ENCODE data around the gene RNF138. TPM values are rescaled to one million over a fixed set of nuclear protein-coding genes. Genes with fewer than 3 reads are reported as not detected.

Gene RNF138
- total and polyA plus RNA-seq, 8 donors = 24.7 to 57.9 (median 51.2) TPM

DNA sequence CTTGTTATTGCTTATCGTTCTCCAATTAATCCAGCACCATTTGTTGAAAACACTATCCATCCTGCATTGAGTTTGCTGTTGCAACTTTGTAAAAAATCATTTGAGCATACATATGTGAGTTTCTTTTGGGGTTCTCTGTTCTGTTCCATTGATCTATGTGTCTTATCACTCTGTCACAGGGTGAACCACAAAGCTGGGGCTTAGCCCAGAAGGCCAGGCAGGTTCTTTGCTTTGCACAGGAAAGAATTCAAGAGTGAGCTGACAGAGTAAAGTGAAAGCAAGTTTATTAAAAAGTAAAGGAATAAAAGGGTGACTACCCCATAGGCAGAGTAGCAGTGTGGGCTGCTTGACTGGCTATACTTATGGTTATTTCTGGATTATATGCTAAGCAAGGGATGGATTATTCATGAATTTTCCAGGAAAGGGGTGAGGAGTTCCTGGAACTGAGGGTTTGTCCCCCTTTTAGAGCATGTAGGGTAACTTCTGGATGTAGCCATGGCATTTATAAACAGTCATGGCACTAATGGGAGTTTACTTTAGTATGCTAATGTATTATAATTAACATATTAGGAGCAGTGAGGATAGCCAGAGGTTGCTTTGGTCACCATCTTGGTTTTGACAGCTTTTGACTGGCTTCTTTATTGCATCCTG lies 46.8 kb downstream of the RNF138 start:
- TF ChIP-seq, protein P1, sequence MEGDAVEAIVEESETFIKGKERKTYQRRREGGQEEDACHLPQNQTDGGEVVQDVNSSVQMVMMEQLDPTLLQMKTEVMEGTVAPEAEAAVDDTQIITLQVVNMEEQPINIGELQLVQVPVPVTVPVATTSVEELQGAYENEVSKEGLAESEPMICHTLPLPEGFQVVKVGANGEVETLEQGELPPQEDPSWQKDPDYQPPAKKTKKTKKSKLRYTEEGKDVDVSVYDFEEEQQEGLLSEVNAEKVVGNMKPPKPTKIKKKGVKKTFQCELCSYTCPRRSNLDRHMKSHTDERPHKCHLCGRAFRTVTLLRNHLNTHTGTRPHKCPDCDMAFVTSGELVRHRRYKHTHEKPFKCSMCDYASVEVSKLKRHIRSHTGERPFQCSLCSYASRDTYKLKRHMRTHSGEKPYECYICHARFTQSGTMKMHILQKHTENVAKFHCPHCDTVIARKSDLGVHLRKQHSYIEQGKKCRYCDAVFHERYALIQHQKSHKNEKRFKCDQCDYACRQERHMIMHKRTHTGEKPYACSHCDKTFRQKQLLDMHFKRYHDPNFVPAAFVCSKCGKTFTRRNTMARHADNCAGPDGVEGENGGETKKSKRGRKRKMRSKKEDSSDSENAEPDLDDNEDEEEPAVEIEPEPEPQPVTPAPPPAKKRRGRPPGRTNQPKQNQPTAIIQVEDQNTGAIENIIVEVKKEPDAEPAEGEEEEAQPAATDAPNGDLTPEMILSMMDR (IDR thresholded peaks at IDR 0.05) = no peak
- H3K27me3 ChIP-seq = no peaks in the 10 kb centered on the region
- DNase-seq (no peak), ATAC-seq (no peak)
- no peak overlapping the region for H3K4me3 ChIP-seq
- peaks cover 0 to 5% of the 10 kb centered on the region in 2 donors for H3K36me3 ChIP-seq
- H3K9me3 ChIP-seq = no peaks in the 10 kb centered on the region
- no peaks in the 10 kb centered on the region for H3K4me1 ChIP-seq
- H3K27ac ChIP-seq = no peak overlapping the region
- intact Hi-C loops (cut with DNase I) = no loop called here

DNA sequence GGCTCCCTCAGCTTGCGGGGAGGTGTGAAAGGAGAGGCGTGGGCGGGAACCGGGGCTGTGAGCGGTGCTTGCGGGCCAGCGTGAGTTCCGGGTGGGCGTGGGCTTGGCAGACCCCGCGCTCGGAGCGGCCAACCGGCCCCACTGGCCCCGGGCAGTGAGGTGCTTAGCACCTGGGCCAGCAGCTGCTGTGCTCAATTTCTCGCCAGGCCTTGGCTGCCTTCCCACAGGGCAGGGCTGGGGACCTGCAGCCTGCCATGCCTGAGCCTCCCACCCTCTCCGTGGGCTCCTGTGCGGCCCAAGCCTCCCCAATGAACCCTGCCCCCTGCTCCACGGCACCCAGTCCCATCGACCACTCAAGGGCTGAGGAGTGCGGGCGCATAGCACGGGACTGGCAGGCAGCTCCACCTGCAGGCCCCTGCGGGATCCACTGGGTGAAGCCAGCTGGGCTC lies 48.2 kb downstream of the RNF138 start:
- H3K27me3 ChIP-seq = no peaks in the 10 kb centered on the region
- no peaks in the 10 kb centered on the region for H3K36me3 ChIP-seq
- H3K4me1 ChIP-seq = no peaks in the 10 kb centered on the region
- DNase-seq = no peak
- H3K9me3 ChIP-seq = no peaks in the 10 kb centered on the region
- no peak overlapping the region for H3K4me3 ChIP-seq
- ATAC-seq = no peak
- no peak overlapping the region for H3K27ac ChIP-seq
- TF ChIP-seq, protein P1 (IDR thresholded peaks at IDR 0.05) = no peak
- intact Hi-C loops (cut with DNase I) = no loop called here

DNA sequence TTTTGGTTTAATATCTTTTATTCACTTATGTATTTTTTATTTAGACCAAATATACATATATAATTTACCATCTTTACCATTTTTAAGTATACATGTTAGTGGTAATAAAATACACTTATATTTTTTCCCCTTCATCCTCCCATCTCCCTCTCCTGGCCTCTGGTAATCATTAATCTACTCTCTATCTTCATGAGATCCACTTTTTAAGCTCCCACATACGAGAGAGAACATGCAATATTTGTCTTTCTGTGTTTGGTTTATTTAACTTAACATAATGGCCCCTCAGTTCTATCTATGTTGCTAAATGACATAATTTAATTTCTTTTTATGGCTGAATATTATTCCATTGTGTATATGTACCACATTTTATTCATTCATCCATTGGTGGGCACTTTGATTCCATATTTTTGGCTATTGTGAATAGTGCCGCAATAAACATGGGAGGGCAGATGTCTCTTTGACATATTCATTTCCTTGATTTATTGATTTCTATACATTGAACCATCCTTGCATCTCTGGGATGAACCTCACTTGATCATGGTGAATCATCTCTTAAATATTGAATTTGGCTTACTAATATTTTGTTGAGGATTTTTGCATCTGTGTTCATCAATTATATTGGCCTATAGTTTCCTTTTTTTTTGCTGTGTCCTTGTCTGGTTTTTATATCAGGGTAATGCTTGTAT lies 56.7 kb downstream of the RNF138 start:
- intact Hi-C loops (cut with DNase I) = no loop called here
- H3K36me3 ChIP-seq = no peaks in the 10 kb centered on the region
- no peak for DNase-seq

DNA sequence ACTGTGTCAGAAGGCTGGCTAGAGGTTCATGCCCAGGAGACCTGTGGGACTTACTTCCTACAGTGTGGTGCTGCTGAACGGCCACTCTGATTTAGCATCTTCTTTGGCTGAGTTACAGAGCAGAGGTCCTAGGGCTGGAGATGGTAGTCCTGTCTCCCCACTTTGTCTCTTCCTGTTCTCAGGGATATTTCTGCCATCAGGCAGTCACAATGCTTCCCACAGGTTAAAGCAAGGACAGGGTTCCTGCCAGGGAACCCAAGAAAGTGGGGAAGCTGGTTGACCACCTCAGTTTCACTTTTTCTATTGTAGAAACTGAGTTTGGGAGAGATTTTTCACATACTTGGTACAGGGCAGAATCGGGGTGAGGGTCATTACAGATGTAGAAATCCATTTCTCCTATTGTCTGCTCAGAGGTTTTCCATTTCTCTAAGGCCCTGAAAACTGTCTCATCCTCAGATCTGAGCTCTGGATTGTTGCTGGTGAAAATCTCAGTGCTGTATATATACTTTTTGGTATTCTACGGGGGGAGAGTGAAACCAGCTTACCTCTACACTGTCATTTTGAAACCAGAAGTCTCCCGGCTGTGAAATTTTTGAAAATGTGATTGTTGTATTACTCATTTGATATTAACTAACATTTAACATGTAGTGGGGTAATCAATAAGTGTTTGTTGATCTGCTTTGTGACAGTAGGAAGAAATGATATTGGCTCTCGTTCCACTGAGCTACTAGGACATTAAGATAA lies 61.2 kb downstream of the RNF138 start:
- TF ChIP-seq, protein P1 (IDR thresholded peaks at IDR 0.05) = no peak
- ATAC-seq (no peak), DNase-seq (no peak)
- intact Hi-C loops (cut with DNase I) = no loop called here
- no peak overlapping the region for H3K27ac ChIP-seq
- peaks cover 0 to 6% of the 10 kb centered on the region in 2 donors for H3K9me3 ChIP-seq
- H3K4me3 ChIP-seq = no peak overlapping the region
- H3K4me1 ChIP-seq = peaks cover 2% of the 10 kb centered on the region in 2 donors
- H3K27me3 ChIP-seq = no peaks in the 10 kb centered on the region
- no peaks in the 10 kb centered on the region for H3K36me3 ChIP-seq

More for the DNA sequence above, 56.7 kb downstream of the RNF138 start:
- no peak for ATAC-seq
- no peak overlapping the region for H3K4me3 ChIP-seq
- no peak overlapping the region for H3K27ac ChIP-seq
- no peaks in the 10 kb centered on the region for H3K4me1 ChIP-seq
- TF ChIP-seq, protein P1 (IDR thresholded peaks at IDR 0.05) = no peak
- H3K9me3 ChIP-seq = peaks cover 0 to 6% of the 10 kb centered on the region in 2 donors
- H3K27me3 ChIP-seq = no peaks in the 10 kb centered on the region

DNA sequence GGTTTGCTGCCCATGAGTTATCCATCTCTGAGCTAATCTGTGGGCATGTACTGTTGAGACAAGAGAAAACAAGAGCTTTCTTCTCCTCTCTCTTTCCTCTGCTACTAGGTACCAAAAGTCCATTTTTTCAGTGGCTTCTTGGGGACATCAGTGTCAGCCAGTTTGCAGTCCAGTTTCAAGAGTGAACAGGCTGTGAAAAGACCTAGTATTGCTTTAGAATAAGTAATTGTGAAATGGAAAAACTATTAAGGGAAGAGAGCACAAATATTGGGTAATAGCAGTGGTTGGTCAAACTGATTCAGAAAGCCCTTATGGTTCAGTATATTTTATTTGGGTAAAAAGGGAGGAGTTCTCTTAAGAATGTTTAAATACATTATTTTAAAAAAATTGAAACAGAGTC lies 65.2 kb downstream of the RNF138 start:
- Histone ChIP-seq H3K27me3 (peaks cover 0 to 11% of the 10 kb centered on the region in 2 donors), H3K36me3 (no peaks in the 10 kb centered on the region), H3K9me3 (no peaks in the 10 kb centered on the region), H3K4me3 (no peak overlapping the region), H3K27ac (no peak overlapping the region), H3K4me1 (peaks cover 9 to 11% of the 10 kb centered on the region in 2 donors)
- TF ChIP-seq, protein P1 (IDR thresholded peaks at IDR 0.05) = no peak
- DNase-seq (no peak), ATAC-seq (no peak)
- intact Hi-C loops (cut with DNase I) = loop anchor here in 1 of 2 donors (5.0 kb wide), 1 partner anchor 395 kb away; no protein-coding TSS in a partner anchor
